DMS153 (cell line): ENCODE results near the gene VTI1A.
A peak's percentile ranks its signal among the peaks of the same experiment; 100 is the strongest.

Experiments used
- DNase-seq: peaks from one replicate; lab custom pipeline; 2025; lab: John Stamatoyannopoulos, UW

The VTI1A gene

DNA sequence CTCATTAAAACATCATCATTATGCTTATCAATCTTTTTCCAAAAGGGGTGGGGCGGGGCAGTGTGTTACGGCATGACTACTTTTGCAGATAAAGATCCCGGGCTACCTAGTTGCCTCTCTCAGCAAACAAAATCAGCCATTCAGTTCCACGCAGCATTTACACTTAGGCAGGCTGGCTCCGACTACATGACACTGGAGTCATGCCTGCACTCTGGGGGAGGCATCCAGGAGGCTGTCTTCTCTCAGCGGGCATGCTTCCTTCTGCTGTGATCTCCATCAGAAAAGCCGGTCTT, 309.2 kb downstream of the VTI1A start:
- no peak for DNase-seq

DNA sequence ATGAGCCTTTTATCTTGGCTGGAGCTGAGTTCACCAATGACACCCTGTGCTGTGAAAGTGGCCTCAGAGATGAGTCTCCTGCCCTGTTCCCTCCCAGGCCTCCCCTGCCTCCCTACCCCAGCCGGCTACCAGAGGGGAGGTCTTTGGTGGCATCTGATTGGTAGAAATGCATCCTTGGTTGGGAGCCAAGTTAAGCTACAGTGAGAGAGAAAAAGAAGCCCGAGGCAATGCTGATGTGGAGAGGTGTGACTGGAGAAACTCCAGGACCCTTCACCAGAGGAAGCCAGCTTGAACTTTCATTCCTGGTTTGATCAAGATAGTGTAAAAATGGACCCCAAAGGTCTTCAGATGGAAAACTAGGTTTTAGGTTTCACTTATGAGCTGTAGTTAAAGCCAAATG, 311.9 kb downstream of the VTI1A start:
- no peak for DNase-seq

DNA sequence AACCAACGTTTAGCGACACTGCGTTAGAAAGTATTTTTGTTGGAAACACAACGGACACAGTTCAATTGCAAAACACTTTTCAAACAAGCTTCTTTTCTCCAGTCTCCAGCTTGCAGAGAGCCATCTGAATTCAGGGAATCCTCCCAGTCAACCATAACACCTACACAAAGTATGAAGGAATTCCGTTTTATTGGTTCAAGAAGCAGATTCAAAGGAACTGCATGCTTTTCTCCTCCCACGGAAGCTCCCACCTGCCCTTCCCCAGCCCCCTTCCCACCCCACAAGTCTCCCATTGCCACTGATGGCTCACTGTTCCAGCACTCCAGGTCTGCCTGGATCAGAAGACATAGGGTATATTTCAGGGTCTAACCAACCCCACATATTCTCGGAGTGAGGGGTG, 312.5 kb downstream of the VTI1A start:
- DNase-seq, result no peak

DNA sequence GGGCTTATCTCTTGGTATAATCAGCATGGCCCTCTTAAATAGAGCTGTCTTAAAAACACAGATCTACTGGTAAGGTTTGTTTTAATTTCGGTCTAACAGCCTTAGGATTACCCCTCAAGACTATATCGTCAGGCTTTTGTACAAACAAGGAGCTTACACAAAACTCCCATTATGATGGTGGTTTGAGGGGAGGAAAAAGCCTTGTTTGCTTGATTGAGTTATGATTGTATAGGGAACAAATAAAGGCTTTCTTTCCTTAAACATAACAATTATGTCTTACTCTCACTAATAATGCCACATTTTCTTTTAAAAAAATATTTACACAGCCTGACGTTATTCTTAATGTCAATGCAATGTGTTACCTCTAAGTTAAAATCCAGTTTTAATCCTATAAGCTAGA, 314.2 kb downstream of the VTI1A start:
- DNase-seq, result no peak

DNA sequence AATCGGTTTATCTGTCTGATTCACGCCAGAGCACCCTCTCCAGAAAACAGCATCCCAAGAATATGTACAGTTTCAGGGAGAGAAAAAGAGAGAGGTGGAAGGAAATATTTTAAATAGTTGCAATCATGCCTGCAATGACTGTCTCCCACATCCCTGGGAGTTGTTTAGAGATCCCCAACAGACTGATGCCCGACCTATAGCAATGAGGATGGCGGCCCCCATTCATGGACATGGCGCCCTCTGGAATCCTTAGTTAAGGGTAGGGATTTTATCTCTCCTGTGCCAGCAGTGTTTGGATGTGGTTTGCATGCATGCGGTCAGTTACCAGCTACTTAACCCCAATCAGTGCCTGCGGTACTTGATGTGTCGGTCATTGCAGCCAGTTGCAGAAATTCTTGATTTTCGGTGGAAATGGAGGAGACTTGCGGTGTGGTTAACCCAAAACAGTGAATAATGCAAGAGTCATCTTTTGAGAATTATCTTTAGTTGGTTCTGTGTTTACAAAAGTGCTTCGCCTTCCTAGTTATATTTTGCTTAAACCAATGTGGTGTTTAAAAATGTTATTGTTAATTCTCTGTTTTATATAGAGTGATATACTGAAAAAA, 317.0 kb downstream of the VTI1A start:
- DNase-seq, result no peak

DNA sequence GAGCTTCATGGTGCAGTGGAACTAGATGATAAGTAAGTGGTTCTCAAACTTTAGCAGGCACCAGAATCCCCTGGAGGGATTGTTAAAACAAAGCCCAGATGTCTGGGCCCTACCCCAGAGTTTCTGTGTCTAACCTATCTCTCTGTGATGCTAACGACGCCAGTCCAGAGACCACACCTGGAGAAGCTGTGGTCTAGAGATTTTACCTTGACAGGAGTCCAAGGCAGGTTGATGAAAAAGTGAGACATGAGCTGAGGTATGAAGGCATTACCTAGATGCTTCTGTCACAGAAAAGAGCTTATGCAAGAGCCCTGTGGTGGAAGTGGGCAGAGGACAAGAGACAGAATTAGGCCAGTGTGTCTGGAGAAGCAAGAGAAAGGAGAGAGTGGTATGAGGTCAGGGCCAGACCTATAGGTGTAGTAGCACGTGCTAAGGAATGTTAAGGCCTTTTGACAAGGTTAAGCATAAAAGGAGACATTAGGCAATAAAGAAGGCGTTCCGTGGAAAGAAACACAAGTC, 318.8 kb downstream of the VTI1A start:
- no peak for DNase-seq

DNA sequence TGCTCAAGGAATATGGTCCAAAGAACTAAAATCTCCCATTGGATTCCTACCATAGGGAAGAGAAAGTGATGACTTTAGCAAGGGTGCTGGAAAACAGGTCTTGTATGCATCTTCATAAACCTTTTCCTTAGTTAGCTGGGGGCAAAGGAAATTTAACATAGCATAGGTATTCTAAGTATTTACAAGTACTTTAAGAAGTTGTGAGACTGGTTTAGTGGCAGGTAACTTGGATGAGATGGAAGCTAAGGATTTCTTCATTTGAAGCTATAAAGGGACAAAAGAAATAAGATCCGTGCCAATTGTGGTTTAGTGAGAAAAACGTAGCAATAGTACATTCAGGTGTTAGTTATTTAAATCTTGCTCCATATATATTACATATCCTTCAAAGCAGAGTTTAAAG, 319.6 kb downstream of the VTI1A start:
- DNase-seq, result no peak

DNA sequence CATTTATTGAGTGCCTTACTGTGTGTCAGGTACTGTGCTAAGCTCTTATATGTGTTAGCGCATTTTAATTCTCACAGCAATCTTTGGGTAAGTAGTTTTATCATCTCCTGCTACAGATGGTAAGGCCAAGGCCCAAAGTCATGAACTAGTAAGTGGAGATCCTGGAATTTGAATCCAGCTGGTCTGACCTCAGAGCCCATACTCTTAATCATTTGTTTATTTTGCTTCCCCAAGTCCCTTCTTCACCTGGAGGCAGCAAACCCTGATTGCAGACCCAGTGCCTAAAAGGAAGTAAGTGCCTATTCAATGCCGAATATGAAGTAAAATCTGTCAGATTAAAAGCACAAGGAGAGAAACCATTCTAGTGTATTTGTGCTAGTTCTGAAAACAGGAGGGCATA, 320.1 kb downstream of the VTI1A start:
- DNase-seq, result no peak

DNA sequence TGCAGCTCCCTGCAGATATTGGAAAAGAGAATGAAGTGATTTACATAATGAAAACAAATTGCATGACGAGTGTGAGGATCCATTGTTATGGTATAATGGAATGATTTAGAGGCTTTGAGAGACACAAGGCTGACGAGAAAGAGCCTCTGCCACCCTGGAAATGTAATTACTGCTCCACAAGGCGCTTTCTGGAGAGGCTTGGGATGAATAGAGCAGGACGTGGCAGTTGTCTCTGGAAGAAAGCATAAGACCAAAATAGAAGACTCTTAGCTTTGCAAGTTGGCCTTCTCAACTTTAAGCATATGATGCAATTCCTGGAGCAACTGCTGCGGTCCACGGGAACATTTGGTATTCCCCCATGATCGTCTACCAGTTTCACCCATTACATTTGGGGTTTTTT, 321.1 kb downstream of the VTI1A start:
- DNase-seq, result no peak

DNA sequence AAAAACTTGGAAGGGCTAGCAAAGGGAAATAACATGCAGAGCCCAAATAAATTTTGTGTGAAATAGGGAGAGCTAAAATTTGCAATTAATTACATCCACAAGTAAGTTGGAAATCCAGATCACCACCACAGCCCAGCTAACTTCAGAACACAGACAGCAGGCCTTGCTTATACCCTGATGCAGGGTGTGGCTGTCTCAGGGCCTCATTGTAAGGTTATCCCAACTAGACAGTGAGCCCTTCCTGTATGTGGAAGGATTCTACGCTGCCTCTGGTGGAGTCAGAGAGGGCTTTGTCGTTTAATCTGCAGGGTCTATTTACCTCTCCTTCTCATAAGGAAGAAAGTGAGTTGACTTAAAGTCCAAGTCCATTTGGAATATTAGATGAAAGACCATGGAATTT, 322.1 kb downstream of the VTI1A start:
- no peak for DNase-seq

DNA sequence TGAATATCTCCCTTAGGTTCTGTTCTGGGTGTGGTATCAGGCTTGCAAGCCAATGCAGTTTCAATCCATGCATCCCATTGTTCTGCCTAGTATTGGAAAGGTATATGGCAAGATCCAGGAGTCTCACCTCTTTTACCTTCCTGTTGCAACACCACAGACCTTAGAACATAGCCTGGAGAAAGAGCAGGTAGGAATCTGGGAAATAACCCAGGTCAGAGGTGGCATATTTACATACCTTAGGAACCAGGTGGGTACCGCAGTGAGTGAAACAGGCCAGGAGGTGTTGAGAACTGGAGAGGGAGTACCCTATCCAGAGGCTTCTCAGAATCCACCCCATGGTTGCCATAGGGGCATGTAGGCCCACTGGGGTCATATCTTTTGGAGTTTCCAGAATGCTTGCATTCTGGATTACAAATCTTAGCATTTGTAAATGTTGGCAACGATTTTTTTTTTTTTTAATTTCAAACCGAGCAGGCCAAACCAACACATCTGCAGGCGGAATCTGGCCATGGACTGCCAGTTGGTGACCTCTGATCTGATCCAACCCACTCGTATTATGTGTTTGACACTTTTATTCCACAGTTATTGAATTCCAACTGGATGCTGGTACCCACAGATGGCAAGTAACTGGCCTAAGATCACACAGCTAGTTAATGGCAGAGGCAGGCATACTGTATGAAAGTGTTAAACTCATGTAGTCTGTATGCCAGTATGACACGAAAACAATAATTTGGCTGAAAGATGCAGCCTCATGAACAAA, 322.8 kb downstream of the VTI1A start:
- DNase-seq, result no peak

DNA sequence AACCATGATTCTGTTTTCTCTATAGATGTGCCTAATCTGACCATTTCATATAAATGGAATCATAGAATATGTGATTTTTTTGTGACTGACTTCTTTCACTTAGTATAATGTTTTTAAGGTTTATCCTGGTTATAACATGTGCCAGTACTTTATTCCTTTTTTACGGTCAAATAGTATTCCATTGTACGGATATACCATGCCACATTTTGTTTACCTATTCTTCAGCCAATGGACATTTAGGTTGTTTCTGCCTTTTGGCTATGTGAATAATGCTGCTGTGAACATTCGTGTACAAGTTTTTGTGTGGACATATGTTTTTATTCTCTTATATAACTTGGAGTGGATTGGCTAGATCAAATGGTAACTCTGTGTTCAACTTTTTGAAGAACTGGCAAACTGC, 324.7 kb downstream of the VTI1A start:
- no peak for DNase-seq

DNA sequence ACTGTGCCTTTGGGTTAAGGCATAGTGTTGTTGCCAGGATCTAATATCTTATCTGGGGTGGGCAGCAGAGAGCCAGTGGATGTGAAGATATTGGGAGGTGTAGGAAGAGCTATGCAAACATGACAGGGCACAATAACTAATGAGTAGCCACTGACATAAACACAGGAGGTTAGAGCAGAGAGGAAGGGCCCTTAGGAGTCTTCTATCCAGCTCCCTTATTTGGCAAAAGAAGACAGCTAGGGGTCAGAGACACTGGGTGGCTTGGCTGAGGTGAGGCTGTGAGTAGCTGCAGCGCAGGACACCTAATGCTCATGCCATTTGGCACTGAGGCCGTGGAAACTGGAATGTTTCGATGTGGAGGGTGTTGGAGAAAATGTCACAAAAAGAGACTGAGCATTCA, 326.8 kb downstream of the VTI1A start:
- no peak for DNase-seq

DNA sequence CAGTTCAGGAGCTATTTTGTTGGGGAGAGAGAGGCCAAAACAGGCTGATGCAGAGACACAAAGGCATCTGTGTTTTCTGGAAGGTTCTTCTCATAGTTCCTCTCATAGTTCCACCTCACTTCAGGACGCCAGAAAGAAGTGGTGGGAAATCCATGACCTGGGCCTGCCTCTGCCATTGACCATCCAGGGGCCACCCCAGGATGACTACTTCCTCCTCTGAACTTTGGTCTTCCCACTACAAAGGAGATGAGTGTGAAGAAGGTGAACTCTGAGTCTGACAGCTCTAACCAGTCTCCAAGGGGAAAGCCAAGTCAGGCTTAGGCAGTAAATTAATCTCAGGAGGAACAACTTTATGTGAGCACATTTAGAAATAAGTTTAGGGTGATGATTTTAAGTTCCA, 327.2 kb downstream of the VTI1A start:
- no peak for DNase-seq

DNA sequence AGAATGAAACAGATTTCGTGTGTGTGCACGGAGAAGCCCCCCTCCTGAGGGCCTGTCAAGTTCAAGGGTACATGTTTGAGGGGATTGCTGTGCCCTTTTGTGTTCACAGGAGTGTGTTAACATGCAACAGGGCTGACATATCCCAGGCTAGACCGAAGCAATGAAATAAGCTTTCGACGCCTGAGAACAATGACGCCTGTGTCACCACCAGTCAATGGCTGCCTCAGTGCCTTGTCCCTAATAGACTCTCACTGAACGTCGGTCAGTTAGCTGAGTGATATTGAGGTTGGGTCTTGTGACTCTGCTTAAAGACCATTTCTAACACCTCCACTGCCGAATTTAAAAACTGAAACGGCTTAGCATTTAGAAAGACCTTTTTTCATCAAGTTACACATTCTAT, 327.8 kb downstream of the VTI1A start:
- no peak for DNase-seq

DNA sequence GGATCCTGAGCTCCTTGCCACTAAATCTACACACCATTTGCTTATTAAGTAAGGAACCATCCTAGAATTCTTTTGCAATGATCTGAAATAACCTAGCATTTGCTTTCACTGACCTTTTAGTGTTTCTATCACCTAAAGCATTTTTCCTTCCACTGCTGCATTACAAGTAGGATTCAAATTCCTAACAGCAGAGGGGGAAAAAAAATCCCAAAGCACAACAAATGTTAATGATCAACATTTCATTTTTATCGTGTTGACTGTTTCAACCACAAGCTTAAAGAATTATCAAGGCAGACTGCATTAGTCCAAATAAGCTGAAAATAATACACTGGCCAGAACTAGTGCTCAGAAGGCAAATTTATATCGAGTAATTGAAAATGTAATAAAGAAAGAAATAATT, 328.4 kb downstream of the VTI1A start:
- DNase-seq, result no peak

DNA sequence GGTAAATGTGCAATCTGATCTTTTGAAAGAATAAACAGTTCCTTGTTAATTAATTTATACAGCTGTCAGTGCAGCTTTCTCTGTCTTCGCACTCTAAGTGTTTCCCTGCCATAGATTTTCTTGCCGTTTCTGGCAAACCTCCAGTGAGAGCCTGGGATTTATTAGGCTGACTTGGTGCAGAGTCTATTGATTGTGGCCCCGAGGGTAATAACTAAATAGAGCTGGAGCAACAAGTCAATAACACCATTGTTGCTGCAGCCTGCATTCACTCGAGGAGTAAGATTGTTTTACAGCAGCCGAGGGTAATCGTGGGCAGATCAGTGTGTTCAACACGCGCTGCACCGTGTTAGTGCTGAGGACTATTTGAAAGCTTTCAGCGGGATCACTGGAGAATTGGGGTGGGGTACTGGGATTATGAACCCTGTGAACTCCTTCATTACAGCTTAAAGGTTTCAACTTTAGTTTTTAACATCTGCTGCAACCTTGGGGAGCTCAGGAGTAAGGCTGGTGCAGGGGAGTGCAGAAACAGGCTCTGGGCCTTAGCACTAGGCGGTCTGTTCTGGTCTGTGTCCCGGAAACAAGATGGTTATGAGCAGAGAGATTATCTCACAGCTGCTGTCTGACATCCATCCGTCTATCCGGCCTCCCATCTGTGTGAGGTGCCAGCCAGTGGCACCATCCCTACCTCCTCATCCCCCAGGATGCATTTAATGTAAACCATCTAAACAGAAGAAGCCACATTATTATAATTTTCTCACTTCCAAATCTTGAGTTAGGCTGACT, 329.1 kb downstream of the VTI1A start:
- DNase-seq, result peak; percentile 69

DNA sequence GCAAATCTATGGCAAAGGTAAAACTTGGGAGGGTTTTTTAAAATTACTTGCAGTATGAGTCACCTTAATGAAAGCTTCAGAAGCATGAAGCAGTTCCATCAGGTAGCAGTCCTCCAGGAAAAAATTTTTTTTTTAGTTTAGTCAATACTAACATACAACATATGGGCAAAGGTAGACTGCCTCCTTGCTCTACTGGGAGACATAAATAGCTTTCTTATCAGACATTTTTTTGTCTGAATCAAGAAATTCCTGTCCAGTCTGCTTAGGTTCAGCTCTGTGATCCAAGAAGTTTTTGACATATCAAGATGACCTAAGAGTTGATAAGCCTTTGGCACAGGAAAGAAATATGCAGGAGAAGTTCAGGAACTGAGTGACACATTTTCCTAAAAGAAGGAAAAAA, 331.6 kb downstream of the VTI1A start:
- no peak for DNase-seq

DNA sequence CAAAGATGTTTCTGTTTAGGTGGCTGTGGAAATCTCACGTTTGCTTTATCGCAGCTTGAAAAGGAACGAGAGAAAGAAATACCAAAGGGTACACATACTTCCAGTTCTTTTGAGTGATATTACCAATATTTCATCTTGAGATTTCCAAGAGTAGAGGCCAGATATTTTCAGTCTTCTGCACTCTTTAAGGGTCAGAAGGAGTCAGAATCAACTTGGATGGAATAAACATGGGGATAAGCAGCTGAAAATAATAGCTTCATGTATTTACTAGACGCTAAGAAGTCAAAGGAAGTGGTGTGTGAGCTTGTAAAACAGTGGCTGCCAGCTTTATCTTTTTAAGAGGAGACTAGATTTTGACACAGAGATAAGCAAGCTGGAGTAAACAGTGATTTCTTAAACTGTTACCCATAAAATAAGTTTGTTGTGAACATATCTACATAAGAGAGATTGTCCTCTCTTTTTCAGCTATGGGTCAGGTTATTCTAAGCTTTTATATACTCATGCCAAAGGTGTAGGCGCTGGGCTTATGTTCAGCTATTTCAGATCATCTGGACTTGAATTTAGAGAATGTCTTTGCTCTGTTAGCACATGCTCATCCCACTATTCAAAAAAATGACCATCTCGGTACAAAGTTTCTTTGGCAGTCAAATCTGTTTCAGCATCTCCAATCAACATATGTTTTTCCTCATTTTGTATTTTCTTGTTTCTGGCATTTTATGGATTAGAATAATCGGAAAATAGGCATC, 332.2 kb downstream of the VTI1A start:
- no peak for DNase-seq

DNA sequence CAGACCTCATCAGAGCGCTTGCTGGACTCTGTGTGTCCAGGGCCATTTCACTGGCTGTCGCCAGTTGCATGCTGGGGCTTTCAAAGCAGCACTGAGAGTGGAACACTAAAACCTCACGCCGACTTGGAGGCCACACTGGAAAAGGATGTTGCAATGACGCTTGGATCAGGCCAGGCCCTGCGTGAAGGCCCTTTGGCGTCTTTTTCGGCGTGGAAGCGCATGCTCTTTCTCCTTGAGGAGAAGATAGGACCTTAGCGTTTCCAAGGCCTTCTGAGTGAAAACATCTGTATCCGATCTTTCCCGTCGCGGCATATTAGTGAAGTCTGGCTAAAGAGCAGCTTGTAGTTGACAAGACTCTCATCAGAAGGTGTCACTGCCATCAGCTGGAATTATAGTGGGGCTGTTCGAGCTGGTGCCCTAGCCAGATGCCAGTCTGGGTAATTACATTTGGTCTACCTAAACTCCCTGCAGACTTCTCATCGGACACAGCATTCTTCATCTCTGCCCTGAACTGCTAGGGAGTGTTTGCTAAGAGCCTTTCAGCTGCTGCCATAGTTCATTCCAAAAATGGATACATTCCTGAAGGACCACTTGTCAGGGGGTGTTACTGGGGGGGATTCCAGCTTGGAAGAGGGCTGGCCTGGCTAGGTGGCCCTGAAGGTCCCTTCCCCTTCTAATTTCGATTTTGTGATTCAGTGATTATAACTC, 335.3 kb downstream of the VTI1A start:
- DNase-seq, result no peak

DNA sequence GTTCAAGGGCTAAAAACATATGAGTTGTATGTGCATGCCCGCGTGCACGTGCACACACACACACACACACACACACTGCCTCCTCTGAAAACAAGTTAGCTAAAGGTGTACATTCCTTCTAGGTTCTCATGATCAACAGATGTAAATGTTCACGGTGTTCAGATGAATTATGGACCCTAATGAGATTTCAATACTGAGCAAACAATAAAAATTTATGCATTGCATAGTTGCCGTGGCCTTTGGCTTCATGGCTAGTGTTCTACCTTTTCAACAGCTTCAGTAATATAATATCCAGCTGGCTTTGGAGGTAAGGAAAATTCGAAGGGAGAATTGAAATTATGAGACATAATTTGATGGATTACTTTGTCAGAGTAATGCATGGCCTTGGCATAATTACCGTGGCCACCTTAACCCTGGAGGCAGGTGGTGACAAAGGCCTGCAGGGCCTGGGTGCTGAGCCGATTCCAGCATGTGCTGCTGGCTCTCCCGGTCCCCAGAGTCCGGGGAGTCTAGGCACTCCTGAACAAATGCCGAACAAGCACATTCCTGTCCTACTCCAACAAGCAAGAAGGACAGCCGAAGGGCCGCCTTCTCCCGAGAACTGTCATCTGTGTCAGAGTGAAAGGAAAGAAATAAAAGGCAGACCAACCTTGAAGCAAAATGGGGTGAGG, 336.5 kb downstream of the VTI1A start:
- DNase-seq, result no peak
